M059J (cell line): ENCODE measurements around the gene SLC12A1. TPM values are rescaled to one million over a fixed set of nuclear protein-coding genes. Genes with fewer than 3 reads are reported as not detected.

Experiments
- DNase-seq: peaks from one replicate; pipeline ENCODE4 v3.0.0-alpha.2; 2012; ENCODE audit warnings: low read depth
- total RNA-seq: library from RNA; depleted of rRNA; stranded (reverse); fragments of >200 nt; shearing (Covaris generic); gene quantifications from 2 replicates; pipeline ENCODE4 v1.2.3, GENCODE V29; 2014; rRNA removed

SLC12A1 gene
- total RNA-seq = 0.05 TPM in 1 of 2 replicates, not detected in the other

- DNase-seq = no peak
These were observed at the start of gene SLC12A1 for GRCh38 chr15:48205981-48206380. SLC12A1 (plus strand) TSS chr15:48206302; CDS start chr15:48207720, 1,418 bp downstream.

- DNase-seq = no peak
These were observed 37.5 kb upstream of the SLC12A1 start for GRCh38 chr15:48168616-48169015.

- no peak for DNase-seq
These were observed 35.1 kb upstream of the SLC12A1 start for GRCh38 chr15:48170981-48171380.

- DNase-seq = no peak
These were observed 31.0 kb upstream of the SLC12A1 start for GRCh38 chr15:48175126-48175525.

- DNase-seq = peak; percentile 64
These were observed 30.0 kb upstream of the SLC12A1 start for GRCh38 chr15:48176112-48176511.

GRCh38 chr15:48176957-48177356 is 29.1 kb upstream of the SLC12A1 start:
- DNase-seq = no peak

GRCh38 chr15:48177383-48177765 is 28.7 kb upstream of the SLC12A1 start:
- peak; percentile 68 for DNase-seq

GRCh38 chr15:48177766-48178647 is 28.1 kb upstream of the SLC12A1 start, which contains the start of gene MYEF2:
MYEF2 (minus strand) TSS chr15:48178295; CDS start chr15:48178237, 58 bp downstream.
- DNase-seq = peak; percentile 85

- no peak for DNase-seq
These were observed 27.5 kb upstream of the SLC12A1 start for GRCh38 chr15:48178648-48178931.

- DNase-seq = no peak
These were observed 23.4 kb upstream of the SLC12A1 start for GRCh38 chr15:48182749-48183148.

- no peak for DNase-seq
These were observed 20.6 kb upstream of the SLC12A1 start for GRCh38 chr15:48185529-48185928.

GRCh38 chr15:48186271-48186670 is 19.8 kb upstream of the SLC12A1 start:
- no peak for DNase-seq

GRCh38 chr15:48190932-48191573 is 15.0 kb upstream of the SLC12A1 start:
- peak; percentile 62 for DNase-seq

GRCh38 chr15:48191574-48192225 is 14.4 kb upstream of the SLC12A1 start, which contains the start of gene CTXN2:
CTXN2 (plus strand) TSS chr15:48191665; CDS start chr15:48201301, 9,636 bp downstream.
- DNase-seq = no peak

GRCh38 chr15:48202068-48202467 is 4.0 kb upstream of the SLC12A1 start:
- DNase-seq = no peak

GRCh38 chr15:48221261-48221660 is 15.2 kb downstream of the SLC12A1 start:
- no peak for DNase-seq

GRCh38 chr15:48221885-48222284 is 15.8 kb downstream of the SLC12A1 start:
- peak; percentile 41 for DNase-seq

GRCh38 chr15:48222627-48223026 is 16.5 kb downstream of the SLC12A1 start:
- no peak for DNase-seq

GRCh38 chr15:48225771-48226170 is 19.7 kb downstream of the SLC12A1 start:
- DNase-seq = no peak

- no peak for DNase-seq
These were observed 24.4 kb downstream of the SLC12A1 start for GRCh38 chr15:48230498-48230897.

- no peak for DNase-seq
These were observed 27.1 kb downstream of the SLC12A1 start for GRCh38 chr15:48233246-48233645.

GRCh38 chr15:48239334-48239733 is 33.2 kb downstream of the SLC12A1 start:
- no peak for DNase-seq
